ENCODE data around the gene MAMDC4.

MAMDC4 gene

GRCh38 chr9:136843801-136844740, 8.1 kb upstream of the MAMDC4 start:
- TF ChIP-seq CTCF (IDR thresholded peaks at IDR 0.05): peak; percentile 68

GRCh38 chr9:136844761-136845464, 7.2 kb upstream of the MAMDC4 start:
- TF ChIP-seq ZFX (IDR thresholded peaks at IDR 0.05; ENCODE audit: borderline replicate concordance) (no peak), CTCF (IDR thresholded peaks at IDR 0.05) (no peak)
- peak overlapping the region; percentile 99 for H3K27ac ChIP-seq

More at GRCh38 chr9:136843801-136844740, 8.1 kb upstream of the MAMDC4 start:
- H3K27ac ChIP-seq: peak overlapping the region; percentile 90

GRCh38 chr9:136845465-136846260, 6.5 kb upstream of the MAMDC4 start:
- TF ChIP-seq ZFX (IDR thresholded peaks at IDR 0.05; ENCODE audit: borderline replicate concordance) (no peak), CTCF (IDR thresholded peaks at IDR 0.05) (no peak)
- peak overlapping the region; percentile 99 for H3K27ac ChIP-seq

GRCh38 chr9:136846376-136847087, 5.6 kb upstream of the MAMDC4 start:
- TF ChIP-seq ZFX (IDR thresholded peaks at IDR 0.05; ENCODE audit: borderline replicate concordance): no peak
- TF ChIP-seq CTCF (IDR thresholded peaks at IDR 0.05): no peak
- H3K27ac ChIP-seq: peak overlapping the region; percentile 99

GRCh38 chr9:136847088-136847825, 4.9 kb upstream of the MAMDC4 start:
- H3K27ac ChIP-seq: peak overlapping the region; percentile 99
- TF ChIP-seq CTCF (IDR thresholded peaks at IDR 0.05) (no peak), ZFX (IDR thresholded peaks at IDR 0.05; ENCODE audit: borderline replicate concordance) (no peak)

- H3K27ac ChIP-seq: peak overlapping the region; percentile 99
Observed at GRCh38 chr9:136847826-136848392, 4.2 kb upstream of the MAMDC4 start.

More at GRCh38 chr9:136847826-136848392, 4.2 kb upstream of the MAMDC4 start:
- TF ChIP-seq ZFX (IDR thresholded peaks at IDR 0.05; ENCODE audit: borderline replicate concordance) (no peak), CTCF (IDR thresholded peaks at IDR 0.05) (no peak)

Measured in 22Rv1 (cell line).